Measurements from ENCODE around the gene DNAJA1.
A peak's percentile ranks its signal among the peaks of the same experiment; 100 is the strongest.

The DNAJA1 gene

DNA sequence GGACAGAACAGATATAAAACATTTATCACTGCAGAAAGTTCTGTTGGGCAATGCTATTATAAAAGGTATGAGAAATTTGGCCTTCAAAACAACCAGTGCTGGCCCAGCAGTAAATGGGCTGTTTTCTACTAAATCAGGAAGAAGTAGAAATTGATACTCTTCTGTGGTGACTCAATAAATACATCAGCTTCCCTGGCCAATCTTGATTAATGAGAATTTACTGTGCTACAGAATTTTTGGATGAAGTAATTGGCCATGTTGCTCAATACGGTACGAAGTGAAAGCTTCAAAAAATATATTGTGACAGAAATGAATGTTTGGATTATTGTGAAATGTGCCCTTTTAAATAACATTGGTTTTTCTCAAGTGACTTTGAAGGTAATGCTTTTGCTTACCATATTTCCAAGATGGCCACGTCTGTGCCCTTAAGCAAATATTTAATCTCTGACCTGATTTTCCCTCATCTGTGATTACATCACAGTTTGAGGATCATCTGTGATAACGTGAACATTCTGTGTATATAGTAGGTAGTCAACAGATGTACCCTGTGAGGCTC lies 4.2 kb downstream of the DNAJA1 start:
- DNase-seq (ENCODE audit: low read depth): peak; percentile 93

DNA sequence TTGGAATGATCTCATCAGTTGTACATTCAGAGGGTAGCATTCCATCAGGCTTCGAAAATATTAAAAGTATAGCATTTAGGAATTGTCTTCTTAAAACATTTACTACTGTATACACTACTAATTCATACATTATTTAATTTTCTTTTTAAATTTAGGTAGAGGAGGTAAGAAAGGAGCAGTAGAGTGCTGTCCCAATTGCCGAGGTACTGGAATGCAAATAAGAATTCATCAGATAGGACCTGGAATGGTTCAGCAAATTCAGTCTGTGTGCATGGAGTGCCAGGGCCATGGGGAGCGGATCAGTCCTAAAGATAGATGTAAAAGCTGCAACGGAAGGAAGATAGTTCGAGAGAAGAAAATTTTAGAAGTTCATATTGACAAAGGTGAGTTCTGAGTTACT lies 5.2 kb downstream of the DNAJA1 start:
- no peak for DNase-seq (ENCODE audit: low read depth)

DNA sequence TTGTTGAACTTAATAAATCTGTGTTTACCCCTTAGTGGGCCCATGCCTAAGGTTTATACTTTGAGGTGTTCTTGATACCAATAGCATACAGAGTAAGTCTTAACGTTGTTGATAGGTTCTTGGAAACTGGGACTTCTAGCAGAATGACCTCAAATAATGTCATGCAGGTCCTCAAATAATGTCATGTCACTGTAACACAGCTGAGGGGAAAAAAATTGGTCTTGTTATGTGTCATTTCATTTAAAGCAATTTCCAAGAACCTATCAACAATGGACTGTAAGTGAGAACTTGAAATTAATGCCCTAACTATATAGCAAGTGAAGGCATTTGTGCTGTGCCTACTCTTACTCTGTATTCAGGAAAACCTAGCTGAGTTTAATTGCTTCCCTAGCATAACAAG lies 7.2 kb downstream of the DNAJA1 start:
- no peak for DNase-seq (ENCODE audit: low read depth)

DNA sequence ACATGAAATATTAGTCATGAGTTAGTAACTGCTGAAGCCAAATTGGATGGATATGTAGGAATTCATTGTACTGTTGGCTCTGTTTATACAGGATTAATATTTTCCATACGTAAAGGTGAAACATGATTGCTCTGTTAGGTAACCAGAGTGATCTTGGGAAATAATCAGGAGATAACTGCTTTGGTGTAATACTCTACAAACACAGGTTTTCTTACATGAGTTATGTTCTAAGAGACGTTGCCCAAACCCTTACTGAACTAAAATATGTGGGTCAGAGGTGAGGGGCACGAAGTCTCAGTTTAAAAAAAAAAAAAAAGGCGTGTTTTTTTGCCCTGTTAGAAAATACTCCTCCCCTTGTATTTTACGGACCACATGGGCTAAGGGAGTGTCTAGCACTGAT lies 7.8 kb downstream of the DNAJA1 start:
- no peak for DNase-seq (ENCODE audit: low read depth)

DNA sequence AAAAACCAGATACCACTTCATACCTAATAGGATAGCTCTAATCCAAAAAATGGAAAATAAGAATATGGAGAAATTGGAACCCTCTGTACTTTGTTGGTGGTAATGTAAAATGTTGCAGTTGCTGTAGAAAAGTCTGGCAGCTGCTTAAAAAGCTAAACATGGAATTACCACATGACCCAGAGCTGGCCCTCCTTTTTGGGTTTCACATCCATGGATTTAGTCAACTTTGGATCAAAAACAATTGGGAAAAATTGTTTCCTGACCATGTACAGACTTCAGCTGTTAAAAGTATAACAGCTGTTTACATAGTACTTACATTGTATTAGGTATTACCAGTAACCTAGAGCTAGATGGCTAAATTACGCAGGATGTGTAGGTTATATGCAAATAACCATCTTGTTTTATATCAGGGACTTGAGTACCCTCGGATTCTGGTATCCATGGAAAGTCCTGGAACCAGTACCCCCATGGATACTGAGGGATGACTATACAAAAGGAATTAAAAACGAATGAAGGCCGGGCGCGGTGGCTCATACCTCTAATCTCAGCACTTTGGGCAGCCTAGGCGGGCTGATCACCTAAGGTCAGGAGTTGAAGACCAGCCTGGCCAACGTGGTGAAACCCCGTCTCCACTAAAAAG lies 15.8 kb downstream of the DNAJA1 start:
- no peak for DNase-seq (ENCODE audit: low read depth)

DNA sequence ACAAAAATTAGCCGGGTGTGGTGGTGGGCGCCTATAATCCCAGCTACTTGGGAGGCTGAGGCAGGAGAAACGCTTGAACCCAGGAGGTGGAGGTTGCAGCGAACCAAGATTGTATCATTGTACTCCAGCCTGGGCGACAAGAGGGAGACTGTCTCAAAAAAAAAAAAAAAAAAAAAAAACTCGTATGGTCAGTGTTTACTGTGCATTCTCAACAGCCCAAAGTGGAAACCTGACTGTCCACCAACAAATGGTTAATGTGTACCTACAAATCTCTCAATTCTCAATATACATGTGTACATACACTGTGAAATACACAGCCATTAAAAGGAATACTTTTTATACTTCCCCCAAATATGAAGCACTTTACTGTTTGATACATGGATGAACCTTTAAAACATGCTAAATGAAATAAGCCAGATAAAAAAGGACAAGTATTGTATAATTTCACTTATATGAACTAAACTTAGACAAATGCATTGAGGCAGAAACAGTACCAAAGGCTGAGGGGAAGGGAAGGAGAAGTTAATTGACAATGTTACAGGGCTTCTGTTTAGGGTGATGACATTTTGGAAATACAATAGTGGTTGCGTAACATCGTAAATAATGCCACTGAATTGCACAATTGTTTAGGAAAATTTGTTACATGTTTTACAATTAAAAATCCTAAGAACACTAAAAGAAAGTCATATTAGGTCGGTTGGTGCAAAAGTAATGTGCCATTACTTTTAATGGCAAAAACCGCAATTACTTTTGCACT lies 16.5 kb downstream of the DNAJA1 start:
- DNase-seq (ENCODE audit: low read depth): peak; percentile 79

DNA sequence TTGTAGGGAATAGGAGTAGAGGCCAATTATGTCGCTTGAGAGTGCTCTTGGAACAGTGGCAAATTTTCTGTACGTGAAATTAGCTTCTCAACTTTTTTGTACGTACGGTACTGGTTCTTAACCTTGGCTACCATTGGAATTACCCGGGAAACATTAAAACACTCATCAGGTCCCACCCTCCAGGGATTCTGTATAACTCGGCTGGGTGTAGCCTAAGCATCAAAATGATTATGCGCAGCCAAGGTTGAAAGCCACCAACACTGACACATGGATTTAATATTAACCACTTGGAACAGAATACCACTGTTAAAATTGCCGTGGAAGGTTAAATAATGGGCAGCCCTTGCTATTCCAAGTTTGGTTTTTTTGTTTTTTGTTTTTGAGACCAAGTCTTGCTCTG lies 17.4 kb downstream of the DNAJA1 start:
- DNase-seq (ENCODE audit: low read depth): peak; percentile 46

DNA sequence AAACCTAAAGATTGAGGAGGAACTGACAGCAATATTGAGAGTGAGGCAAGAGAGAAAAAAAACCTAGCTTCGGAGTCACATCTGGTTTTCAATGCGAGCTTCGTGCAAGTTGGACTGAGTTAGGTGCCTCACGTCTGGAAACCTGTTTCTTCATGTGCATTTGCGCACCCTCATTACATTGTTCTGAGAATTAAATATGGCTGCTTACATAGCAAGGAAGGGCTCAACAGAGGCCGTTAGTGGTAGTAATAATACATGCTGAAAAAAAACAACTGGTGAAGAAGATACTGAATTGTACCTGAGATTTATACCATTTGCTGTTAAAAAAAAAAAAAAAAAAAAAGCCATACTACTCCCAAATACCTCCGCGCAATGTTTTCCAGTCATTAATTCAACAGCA lies 18.6 kb downstream of the DNAJA1 start:
- DNase-seq (ENCODE audit: low read depth): no peak

DNA sequence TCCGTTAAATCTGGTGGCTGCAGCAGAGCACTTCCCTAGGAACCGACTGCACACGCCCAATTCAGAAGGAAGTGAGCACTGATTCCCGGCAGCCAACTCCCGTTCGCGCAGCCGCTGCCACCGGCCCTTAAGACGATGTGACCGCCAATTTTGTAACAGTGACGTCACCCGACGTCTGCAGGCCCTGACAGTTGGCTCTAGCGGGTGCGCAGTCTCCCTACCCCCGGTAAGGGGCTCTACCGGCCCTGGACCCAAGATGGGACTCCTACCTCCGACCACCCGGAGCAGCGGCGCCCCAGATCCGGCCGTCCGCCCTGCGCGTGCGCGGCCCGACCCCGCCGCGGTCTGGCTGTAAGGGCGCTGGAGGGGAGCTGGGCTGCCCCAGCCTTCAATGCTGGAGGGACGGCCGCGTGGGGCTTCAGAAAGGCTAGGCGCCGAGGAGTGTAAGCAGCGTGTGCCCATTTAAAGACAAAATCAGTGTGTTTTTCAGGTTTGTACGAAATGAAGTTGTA lies 19.1 kb downstream of the DNAJA1 start:
- DNase-seq (ENCODE audit: low read depth): peak; percentile 89

DNA sequence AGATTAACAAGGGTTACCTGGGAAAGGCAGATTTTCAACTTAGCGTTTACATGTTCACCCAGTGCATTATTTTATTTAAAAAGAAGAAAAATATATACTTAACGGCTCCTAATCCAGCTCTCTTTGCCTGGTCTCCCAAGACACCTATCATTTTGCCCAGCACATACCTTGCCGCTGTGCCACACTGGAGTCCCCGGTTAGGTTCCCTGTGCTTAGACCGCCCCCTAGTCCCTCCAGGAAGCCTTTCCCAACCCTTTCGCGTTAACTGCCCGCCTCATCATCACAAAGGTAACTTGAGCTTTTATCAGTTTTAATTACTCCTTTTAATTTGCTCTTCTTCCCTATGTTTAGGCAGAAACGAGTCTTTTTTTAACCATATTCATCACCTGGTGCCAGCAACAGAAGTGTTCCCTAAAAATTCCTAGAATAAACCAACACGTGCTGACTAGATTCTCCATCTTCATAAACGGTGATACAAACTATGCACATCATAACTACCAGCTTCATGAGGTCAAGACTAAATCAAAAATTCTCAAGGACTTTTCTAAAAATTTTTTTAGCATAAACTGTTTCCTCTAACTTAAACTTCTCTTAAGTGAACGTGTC lies 19.7 kb downstream of the DNAJA1 start:
- peak; percentile 24 for DNase-seq (ENCODE audit: low read depth)

DNA sequence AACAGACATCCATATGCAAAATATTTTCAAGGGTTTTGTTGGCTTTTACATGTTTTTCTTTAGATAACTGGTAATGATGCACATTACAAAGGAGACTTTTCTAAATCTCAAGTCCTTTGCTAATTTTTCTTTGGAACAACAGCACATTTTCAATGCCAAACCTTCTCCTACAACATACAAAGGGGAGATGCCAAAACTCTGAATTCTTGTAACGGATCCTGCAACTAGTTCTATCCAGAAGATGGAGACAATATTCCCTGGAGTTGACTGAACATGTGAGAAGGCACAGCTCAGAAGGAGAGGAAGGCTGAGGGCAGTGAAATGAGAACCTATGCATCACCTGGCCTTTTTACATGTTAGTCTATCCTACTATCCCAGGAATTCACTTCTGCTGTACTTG lies 21.0 kb downstream of the DNAJA1 start:
- no peak for DNase-seq (ENCODE audit: low read depth)

DNA sequence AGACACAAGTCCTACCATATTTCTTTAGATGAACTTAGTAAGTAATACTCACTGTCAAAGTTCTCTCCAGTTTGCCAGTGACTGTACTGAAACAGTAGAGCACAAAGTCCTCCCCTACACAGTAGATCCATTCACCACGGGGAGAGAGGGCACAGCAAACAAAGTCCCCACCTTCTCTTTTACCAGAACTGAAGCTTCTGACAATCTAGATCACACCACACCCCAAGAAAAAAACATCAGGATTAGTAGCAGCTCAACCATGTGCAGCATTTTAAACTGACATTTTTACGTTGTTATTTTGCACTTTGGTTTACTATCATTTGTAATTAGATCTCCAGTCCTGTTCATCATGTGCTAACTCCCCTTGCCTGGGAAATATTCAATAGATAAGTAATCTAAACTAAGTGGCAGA lies 23.0 kb downstream of the DNAJA1 start:
- DNase-seq (ENCODE audit: low read depth): no peak

DNA sequence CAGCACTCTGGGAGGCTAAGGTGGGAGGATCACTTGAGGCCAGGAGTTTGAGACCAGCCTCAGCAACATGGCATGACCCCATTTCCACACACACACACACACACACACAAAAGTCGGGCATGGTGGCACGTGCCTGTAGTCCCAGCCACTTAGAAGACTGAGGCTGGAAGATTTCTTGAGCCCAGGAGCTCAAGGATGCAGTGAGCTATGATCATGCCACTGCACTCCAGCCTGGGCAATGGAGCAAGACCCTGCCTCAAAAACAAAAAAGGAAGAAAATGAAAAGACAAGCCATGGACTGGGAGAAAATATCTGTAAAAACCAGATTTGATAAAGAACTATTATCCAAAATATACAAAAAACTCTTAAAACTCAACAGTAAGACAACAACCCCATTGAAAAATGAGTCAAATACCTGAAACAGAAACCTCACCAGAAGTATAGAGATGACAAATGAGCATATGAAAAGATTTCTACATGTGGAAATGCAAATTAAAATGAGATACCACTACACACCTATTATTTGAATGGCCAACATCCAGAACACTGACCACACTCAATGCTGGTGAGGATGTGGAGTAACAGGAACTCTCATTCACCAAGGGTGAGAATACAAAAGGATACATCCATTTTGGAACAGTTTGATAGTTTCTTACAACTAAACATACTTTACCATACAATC lies 24.7 kb downstream of the DNAJA1 start:
- DNase-seq (ENCODE audit: low read depth): no peak

DNA sequence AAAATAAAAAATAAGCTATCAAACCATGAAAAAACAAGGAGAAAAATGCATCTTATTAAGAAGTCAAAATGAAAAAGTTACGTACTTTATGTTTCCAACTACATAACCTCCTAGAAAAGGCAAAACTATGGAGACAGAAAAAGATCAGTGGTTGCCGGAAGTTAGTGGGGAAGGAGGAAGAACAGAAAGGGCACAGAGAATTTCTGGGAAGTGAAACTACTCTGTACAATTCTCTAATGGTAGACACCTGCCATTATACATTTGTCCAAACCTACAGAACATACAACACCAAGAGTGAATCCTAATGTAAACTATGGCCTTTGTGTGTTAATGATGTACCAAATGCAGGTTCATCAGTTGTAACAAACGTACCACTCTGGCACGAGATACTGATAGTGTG lies 26.1 kb downstream of the DNAJA1 start:
- no peak for DNase-seq (ENCODE audit: low read depth)

DNA sequence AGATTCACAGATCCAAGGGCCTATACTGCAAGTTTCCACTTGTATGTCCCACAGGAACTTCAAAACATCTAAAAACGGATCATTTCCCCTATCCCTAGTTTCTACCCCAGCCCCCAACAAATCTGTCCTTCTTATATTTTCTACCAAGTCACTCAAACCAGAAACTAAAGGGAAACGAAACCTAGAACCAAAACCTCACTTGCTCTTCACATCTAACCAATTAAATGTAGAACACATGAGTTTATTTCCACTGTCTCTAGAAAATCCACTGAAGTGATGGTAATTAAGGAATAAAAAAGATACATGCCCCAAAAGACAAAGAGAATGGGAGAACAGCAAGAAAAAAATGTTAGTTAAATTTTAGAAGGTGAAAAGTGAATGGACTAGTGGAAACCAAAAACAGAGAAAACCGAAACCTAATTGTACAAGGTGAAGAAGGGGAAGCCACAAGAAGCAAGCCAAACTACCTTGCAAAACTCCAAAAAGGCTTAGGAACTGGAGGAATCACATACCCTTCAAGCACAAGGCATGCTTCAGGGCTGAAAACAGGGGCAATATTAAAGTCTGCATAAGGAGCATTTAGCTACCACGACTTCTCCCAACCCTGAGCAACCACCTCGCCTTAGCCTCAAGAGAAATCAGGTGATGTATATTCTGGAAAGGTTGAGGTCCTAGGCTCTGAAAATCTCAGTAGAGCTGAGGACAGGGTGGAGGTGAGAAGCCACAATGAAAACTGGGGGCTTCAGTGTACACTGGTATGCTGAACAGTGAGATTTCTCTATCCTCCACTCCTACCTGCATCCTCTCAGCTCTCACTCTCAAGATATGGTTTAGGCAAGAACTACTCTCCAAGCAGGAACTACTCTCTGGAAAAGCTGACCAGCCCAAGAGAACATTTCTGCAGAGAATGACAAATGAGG lies 40.3 kb downstream of the DNAJA1 start:
- DNase-seq (ENCODE audit: low read depth): no peak

DNA sequence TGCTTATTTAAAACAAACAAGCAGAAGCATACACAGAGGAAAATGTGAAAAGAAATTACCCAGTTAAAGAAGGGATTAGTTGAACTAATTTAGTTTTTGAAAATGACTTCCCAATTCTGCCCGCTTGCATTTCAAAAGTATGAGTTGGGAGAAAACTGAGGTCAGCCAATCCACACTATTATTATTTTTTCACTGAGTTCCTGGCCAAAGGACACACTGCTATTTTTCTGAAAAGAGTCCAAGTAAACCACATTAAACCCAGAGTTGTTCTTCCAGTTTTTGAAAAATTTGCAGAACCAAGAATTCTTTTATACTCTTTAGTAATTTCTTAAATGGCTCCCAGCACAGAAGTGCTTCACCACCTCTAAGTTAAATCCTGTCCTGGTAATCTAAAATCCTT lies 43.9 kb downstream of the DNAJA1 start:
- no peak for DNase-seq (ENCODE audit: low read depth)

DNA sequence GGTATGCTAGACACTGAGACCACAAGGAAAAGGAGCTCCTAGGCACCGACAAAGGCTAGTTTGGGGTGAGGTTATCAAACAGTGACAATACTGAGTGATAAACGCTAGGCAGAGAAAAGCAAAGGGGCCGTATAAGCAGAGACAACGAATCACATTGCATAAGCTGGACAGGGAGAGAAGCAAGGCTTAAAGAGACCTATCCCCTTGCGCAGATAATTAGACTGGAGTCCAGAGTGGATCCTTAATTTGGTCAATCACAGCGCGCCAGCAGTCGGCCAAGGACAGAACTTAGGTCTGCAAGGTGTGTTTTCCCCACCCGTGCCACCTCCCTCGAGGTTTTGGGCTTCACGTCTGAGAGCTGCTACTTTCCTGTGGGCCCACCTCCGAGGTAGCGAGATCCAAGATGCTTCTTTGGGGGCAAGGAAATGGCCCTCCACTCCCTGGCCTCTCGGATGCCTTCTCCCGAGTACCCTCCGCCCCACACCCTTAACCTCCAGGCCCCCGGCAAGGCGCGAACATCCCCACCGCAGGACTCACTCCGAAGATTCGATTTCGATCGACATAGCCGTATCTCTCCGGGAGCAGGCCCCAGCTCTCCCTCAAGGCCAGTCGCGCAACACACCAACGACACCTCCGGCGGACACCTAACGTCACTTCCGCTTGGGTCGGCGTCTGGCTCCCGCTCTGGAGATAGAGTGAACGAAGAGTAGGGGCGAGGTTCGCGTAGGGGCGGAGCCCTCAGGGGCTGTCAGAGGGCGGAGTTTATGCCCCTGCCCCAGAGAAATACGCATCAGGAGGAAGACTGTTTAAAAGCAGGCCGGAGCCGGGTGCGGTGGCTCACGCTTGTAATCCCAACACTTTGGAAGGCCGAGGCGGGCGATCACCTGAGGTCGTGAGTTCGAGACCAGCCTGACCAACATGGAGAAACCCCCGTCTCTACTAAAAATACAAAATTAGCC lies 51.3 kb downstream of the DNAJA1 start, which contains the start of gene SMU1:
Gene SMU1, minus strand, starts transcription at position 629 of the 959 bp plus-strand sequence. Its CDS starts 66 bp downstream, at position 563.
- DNase-seq (ENCODE audit: low read depth): peak; percentile 97

DNA sequence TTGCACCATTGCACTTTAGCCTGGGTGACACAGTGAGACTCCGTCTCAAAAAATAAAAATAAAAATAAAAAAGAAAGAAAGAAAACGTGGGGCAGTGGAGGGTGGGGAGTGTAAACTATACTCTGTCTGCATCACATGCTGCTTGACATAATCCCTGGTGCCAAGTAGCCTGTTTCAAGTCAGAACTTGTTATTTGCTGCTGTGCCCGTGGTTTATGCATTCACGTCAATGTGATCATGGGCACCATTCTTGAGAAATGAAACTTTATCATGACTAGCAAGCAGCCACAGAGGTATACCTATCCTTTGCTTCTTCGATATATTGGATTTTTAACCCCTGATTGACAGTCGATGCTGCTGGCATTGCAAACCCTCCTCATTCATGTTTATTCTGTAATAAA lies 55.5 kb downstream of the DNAJA1 start:
- no peak for DNase-seq (ENCODE audit: low read depth)

DNA sequence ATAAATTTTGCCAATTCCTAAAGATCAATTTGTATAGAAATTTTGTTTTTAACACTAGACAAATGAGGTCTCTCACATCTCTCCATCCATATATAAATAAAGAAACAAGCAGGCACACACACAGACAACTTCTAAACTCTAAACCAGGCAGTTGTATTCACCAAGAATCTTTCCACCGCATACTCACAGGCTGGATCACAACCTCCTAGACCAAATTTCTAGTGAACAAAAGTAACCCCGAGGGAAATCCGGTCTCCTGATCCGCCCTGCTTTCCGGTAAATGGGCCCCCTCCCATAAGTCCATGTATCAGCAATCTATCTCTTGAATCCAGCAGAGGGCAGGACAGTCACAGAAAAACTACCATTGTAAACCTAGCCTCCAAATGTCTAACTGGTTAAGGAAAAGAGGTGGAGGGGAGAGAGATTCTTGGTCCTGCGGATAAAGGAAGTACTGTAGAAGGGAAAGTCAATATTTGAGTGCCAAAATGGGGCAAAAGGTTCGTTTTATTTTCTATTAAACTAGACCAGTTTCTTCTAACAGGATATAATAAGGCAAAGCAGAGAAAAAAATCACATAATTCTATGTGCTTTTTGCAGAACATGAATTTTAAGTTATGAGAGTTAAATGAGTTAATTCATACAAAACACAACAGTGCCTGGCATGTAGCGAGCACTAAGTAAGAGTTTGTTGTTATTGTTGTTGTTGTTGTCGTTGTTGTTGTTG lies 56.2 kb downstream of the DNAJA1 start:
- peak; percentile 79 for DNase-seq (ENCODE audit: low read depth)
